ENCODE measurements around the gene HCAR3. TPM values are rescaled to one million over a fixed set of nuclear protein-coding genes. Genes with fewer than 3 reads are reported as not detected.
A peak's percentile ranks its signal among the peaks of the same experiment; 100 is the strongest.

HCAR3 gene
- total and polyA plus RNA-seq, 2 of the 13 experiments (the other 11 are each of a cell fraction or from before 2014, with no cell fraction given) = 0.11 to 12.8 TPM

DNA sequence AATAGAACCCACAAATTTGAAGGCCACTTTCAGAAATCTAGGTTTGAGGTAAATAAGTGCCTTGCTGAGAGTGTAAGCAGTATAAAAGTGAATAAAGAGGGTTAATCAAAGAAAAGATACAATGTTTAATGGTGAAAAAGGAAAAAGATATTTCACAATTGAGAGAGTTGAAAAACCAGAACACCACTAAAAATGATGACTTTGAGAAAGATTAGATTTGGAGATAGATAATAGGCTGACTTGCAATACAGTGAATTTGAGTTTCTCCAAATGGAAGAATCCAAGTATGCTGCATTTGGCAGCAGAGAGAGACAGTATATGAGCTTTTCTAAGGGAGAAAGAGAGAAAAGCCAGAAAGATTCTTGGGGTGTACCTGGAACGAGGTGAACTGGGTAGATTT, 38.2 kb upstream of the HCAR3 start:
- no TSS peak for BruUV-seq (replicated peaks)
- H3K79me2 ChIP-seq (ENCODE audit: insufficient read depth, low read length) = peaks cover 34% of the 10 kb centered on the region
- H3K4me3 ChIP-seq (replicated peaks in 1 of 3; ENCODE audit: insufficient read depth in 1 of 3, low read depth in 2 of 3, low read length in 3 of 3) = no peak overlapping the region; a peak in 1 of 6 replicates
- in situ Hi-C loops (cut with HindIII; ENCODE audit: extremely low pct_ligation_motif_present, low pct_unique_long_range_greater_than_20kb) (loop anchor here (5.0 kb wide), 1 partner anchor 117 kb away; no protein-coding TSS in a partner anchor), intact Hi-C loops (cut with micrococcal nuclease; ENCODE audit: unreplicated experiment) (loop anchor here (10.0 kb wide), 1 partner anchor 230 kb away; the partner anchor contains the start of genes KNTC1 and RSRC2)
- no peak overlapping the region for H3K4me2 ChIP-seq (ENCODE audit: low read depth, low read length)
- 0 out of 2 replicates have a peak overlapping the region, but pooled peaks have one; percentile 94 for H3K9ac ChIP-seq (ENCODE audit: insufficient read depth, low read depth, low read length)
- H3K27ac ChIP-seq (ENCODE audit: extremely low read length, insufficient read depth, low read length) = no peak overlapping the region
- no peaks in the 10 kb centered on the region for H3K9me3 ChIP-seq (ENCODE audit: low read length)
- TF ChIP-seq MAFF (IDR thresholded peaks at IDR 0.05; ENCODE audit: low read depth, low read length) (0 out of 2 replicates have a peak, but pooled peaks have one; percentile 31), ZFAT (CRISPR knock-in tag; conservative IDR thresholded peaks at IDR 0.05) (no peak)
- 94% methylated on average over 1 of the region's 1 CpG for WGBS (ENCODE audit: low lambda C conversion rate)
- H2AFZ ChIP-seq (ENCODE audit: low read length) = no peak overlapping the region
- FAIRE-seq = no peak
- no peak for ATAC-seq
- H3K27me3 ChIP-seq (ENCODE audit: control insufficient read depth in 1 of 2, insufficient read depth in 2 of 2, low read length in 2 of 2) = no peaks in the 10 kb centered on the region; a peak in 1 of 5 replicates
- ChIA-PET CTCF (ENCODE audit: low intra/inter-chr PET ratio, low total read pairs) (no interaction called here), POLR2A (no interaction called here)
- peaks cover 40% of the 10 kb centered on the region for H3K4me1 ChIP-seq (ENCODE audit: insufficient read depth, low read length)
- no peaks in the 10 kb centered on the region for H4K20me1 ChIP-seq (ENCODE audit: insufficient read depth, low read length)
- no peak for DNase-seq (ENCODE audit: low spot score)
- peaks cover 1 to 45% of the 10 kb centered on the region in 2 experiments for H3K36me3 ChIP-seq (replicated peaks in 1 of 2; ENCODE audit: control insufficient read depth in 1 of 2, insufficient read depth in 2 of 2, low read length in 2 of 2)

DNA sequence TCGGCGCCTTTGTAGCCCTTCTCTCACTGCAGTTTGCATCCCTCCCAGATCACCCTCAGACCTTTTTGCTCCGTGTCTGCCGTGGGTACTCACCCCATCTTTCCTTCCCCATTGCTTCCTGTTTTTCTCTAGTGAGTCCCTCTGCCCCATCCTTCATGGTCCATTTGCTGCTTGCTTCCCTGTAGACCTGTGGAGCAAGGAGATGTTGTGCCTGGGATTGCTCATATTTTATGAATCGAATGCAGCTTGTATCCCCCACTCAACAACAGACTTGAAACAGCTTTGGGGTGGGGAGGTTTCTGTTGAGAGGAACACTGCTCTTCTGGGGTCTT, 36.7 kb upstream of the HCAR3 start:
- H3K27ac ChIP-seq (ENCODE audit: extremely low read length, insufficient read depth, low read length) = peak overlapping the region; percentile 65
- peak overlapping the region; percentile 67 to 89 (median 86) for H3K4me3 ChIP-seq (replicated peaks in 1 of 3; ENCODE audit: insufficient read depth in 1 of 3, low read depth in 2 of 3, low read length in 3 of 3)
- ChIA-PET POLR2A (interaction anchor here (0.6 to 1.3 kb wide), 4 partner anchors 17 to 116 kb away, joined by 3 to 5 read pairs (median 3); no protein-coding TSS in a partner anchor), CTCF (ENCODE audit: low intra/inter-chr PET ratio, low total read pairs) (interaction anchor here (3.0 kb wide), 1 partner anchor 115 kb away, joined by 43 read pairs; no protein-coding TSS in a partner anchor)
- TF ChIP-seq ZNF558 (CRISPR knock-in tag; IDR thresholded peaks at IDR 0.05; ENCODE audit: borderline replicate concordance) (0 out of 2 replicates have a peak, but pooled peaks have one; percentile 14), ZNF678 (CRISPR knock-in tag; IDR thresholded peaks at IDR 0.05) (no peak), THAP11 (CRISPR knock-in tag; IDR thresholded peaks at IDR 0.05) (no peak)
- ATAC-seq (no peak; the same call in 2 of the 3 replicates), FAIRE-seq (no peak), DNase-seq (ENCODE audit: low spot score) (no peak)
- no peak overlapping the region for H2AFZ ChIP-seq (ENCODE audit: low read length)
- H3K79me2 ChIP-seq (ENCODE audit: insufficient read depth, low read length) = peaks cover 29% of the 10 kb centered on the region
- H3K9ac ChIP-seq (ENCODE audit: insufficient read depth, low read depth, low read length) = peak overlapping the region; percentile 94
- H4K20me1 ChIP-seq (ENCODE audit: insufficient read depth, low read length) = no peaks in the 10 kb centered on the region
- BruUV-seq (replicated peaks) = no TSS peak
- no peaks in the 10 kb centered on the region for H3K9me3 ChIP-seq (ENCODE audit: low read length)
- peak overlapping the region; percentile 83 for H3K4me2 ChIP-seq (ENCODE audit: low read depth, low read length)
- H3K4me1 ChIP-seq (ENCODE audit: insufficient read depth, low read length) = peaks cover 44% of the 10 kb centered on the region
- in situ Hi-C loops (cut with HindIII; ENCODE audit: extremely low pct_ligation_motif_present, low pct_unique_long_range_greater_than_20kb) (loop anchor here (5.0 kb wide), 1 partner anchor 116 kb away; no protein-coding TSS in a partner anchor), intact Hi-C loops (cut with micrococcal nuclease; ENCODE audit: unreplicated experiment) (loop anchor here (2.0 to 10.0 kb wide), 2 partner anchors 74 to 228 kb away; partner anchors contain the start of genes KNTC1 and RSRC2)
- H3K36me3 ChIP-seq (replicated peaks in 1 of 2; ENCODE audit: control insufficient read depth in 1 of 2, insufficient read depth in 2 of 2, low read length in 2 of 2) = peaks cover under 1 to 34% of the 10 kb centered on the region in 2 experiments
- no peaks in the 10 kb centered on the region; a peak in 1 of 5 replicates for H3K27me3 ChIP-seq (ENCODE audit: control insufficient read depth in 1 of 2, insufficient read depth in 2 of 2, low read length in 2 of 2)
- 1% methylated on average over 5 of the region's 5 CpGs for WGBS (ENCODE audit: low lambda C conversion rate)
